ENCODE results near the gene LRRC4C.

DNA sequence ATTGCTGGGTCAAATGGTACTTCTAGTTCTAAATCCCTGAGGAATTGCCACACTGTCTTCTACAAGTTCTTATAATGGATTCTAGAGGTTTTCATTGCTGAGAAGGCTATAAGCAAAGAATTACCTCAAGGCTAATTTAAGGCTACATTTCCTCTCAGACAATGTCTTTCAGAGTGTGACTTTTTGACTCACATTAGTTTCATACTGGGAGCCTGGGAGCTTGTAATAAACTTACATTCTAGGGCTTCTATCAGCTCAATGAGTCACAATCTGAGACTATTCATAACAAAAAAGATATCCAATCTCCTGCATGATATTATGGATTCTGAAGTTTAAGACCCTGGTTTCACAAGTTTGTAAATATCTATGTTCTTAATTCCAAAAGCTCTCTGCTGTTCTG lies 408.7 kb downstream of the LRRC4C start:
- TF ChIP-seq TAF1 (IDR thresholded peaks at IDR 0.05; ENCODE audit: low read depth) (no peak), EGR1 (IDR thresholded peaks at IDR 0.05) (no peak), RAD21 (IDR thresholded peaks at IDR 0.05; ENCODE audit: low read depth) (no peak), TCF12 (IDR thresholded peaks at IDR 0.05; ENCODE audit: low read depth) (no peak), EP300 (IDR thresholded peaks at IDR 0.05; ENCODE audit: borderline replicate concordance) (no peak), YY1 (IDR thresholded peaks at IDR 0.05; ENCODE audit: low read depth) (no peak), ZBTB7A (IDR thresholded peaks at IDR 0.05; ENCODE audit: low read depth) (no peak), CEBPB (IDR thresholded peaks at IDR 0.05) (no peak), NFIC (IDR thresholded peaks at IDR 0.05) (no peak), CREB1 (IDR thresholded peaks at IDR 0.05; ENCODE audit: low read depth) (no peak), FOXM1 (IDR thresholded peaks at IDR 0.05; ENCODE audit: borderline replicate concordance, low read depth) (no peak)
- TF ChIP-seq, protein P1, sequence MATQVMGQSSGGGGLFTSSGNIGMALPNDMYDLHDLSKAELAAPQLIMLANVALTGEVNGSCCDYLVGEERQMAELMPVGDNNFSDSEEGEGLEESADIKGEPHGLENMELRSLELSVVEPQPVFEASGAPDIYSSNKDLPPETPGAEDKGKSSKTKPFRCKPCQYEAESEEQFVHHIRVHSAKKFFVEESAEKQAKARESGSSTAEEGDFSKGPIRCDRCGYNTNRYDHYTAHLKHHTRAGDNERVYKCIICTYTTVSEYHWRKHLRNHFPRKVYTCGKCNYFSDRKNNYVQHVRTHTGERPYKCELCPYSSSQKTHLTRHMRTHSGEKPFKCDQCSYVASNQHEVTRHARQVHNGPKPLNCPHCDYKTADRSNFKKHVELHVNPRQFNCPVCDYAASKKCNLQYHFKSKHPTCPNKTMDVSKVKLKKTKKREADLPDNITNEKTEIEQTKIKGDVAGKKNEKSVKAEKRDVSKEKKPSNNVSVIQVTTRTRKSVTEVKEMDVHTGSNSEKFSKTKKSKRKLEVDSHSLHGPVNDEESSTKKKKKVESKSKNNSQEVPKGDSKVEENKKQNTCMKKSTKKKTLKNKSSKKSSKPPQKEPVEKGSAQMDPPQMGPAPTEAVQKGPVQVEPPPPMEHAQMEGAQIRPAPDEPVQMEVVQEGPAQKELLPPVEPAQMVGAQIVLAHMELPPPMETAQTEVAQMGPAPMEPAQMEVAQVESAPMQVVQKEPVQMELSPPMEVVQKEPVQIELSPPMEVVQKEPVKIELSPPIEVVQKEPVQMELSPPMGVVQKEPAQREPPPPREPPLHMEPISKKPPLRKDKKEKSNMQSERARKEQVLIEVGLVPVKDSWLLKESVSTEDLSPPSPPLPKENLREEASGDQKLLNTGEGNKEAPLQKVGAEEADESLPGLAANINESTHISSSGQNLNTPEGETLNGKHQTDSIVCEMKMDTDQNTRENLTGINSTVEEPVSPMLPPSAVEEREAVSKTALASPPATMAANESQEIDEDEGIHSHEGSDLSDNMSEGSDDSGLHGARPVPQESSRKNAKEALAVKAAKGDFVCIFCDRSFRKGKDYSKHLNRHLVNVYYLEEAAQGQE (IDR thresholded peaks at IDR 0.05; ENCODE audit: low read depth), result no peak
- TF ChIP-seq, protein P2, sequence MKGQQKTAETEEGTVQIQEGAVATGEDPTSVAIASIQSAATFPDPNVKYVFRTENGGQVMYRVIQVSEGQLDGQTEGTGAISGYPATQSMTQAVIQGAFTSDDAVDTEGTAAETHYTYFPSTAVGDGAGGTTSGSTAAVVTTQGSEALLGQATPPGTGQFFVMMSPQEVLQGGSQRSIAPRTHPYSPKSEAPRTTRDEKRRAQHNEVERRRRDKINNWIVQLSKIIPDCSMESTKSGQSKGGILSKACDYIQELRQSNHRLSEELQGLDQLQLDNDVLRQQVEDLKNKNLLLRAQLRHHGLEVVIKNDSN (IDR thresholded peaks at IDR 0.05), result no peak
- TF ChIP-seq, protein P3, sequence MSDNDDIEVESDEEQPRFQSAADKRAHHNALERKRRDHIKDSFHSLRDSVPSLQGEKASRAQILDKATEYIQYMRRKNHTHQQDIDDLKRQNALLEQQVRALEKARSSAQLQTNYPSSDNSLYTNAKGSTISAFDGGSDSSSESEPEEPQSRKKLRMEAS (IDR thresholded peaks at IDR 0.05), result no peak
